IMR-90 (cell line): ENCODE data around the gene INPP4A. TPM values are rescaled to one million over a fixed set of nuclear protein-coding genes. Genes with fewer than 3 reads are reported as not detected.

Experiments used
- ATAC-seq: fragments of 200-7000 bp; cut with Tn5 transposase; 2 replicates; pipeline ENCODE4 v1.9.1; 2020; ENCODE audit warnings: low read depth, mild to moderate bottlenecking, moderate library complexity
- BruUV-seq: library from RNA; stranded (reverse); fragments of 400-500 nt; replicated peaks from 2 replicates; lab custom pipeline; 2021; lab: Mats Ljungman, UMichigan
- CTCF ChIA-PET: fragments of 300-600 bp; formaldehyde crosslinking; extraction: SDS; loops from one replicate; lab custom pipeline; 2021; ENCODE audit warnings: antibody characterized with exemption; lab: Yijun Ruan, JAX
- POLR2A ChIA-PET: fragments of 300-600 bp; sonication (Branson Sonifier 250); formaldehyde crosslinking; loops from one replicate; lab custom pipeline; 2022; ENCODE audit warnings: antibody characterized with exemption; ENCODE audit not compliant: unreplicated experiment; lab: Charles Lee
- DNase-seq: peaks from one replicate; pipeline ENCODE4 v3.0.0; 2013
- H2AFZ ChIP-seq: replicated peaks from 2 replicates; pipeline ENCODE3; 2013; ENCODE audit warnings: low read length, mild to moderate bottlenecking; ENCODE audit not compliant: poor library complexity
- H2AK5ac ChIP-seq: 2 replicates; pipeline ENCODE4 v1.6.1; 2013; ENCODE audit warnings: low read depth, low read length, inconsistent platforms
- H2AK9ac ChIP-seq: replicated peaks from 2 replicates; pipeline ENCODE3; 2013; ENCODE audit warnings: mild to moderate bottlenecking, low read depth, low read length, moderate library complexity; ENCODE audit not compliant: poor library complexity
- H2BK120ac ChIP-seq: 2 replicates; pipeline ENCODE4 v1.6.1; 2013; ENCODE audit warnings: low read depth, low read length, inconsistent platforms
- H2BK15ac ChIP-seq: 3 replicates; pipeline ENCODE4 v1.6.1; 2013; ENCODE audit warnings: low read depth, low read length, inconsistent platforms
- H2BK20ac ChIP-seq: 2 replicates; pipeline ENCODE4 v1.6.1; 2013; ENCODE audit warnings: low read depth, mild to moderate bottlenecking, inconsistent platforms, low read length, moderate library complexity
- H2BK5ac ChIP-seq: 2 replicates; pipeline ENCODE4 v1.6.1; 2013; ENCODE audit warnings: mild to moderate bottlenecking, low read depth, low read length, inconsistent platforms; ENCODE audit not compliant: poor library complexity, severe bottlenecking
- H3K14ac ChIP-seq: replicated peaks from 2 replicates; pipeline ENCODE4 v1.6.1; 2013; ENCODE audit warnings: low read depth, low read length, inconsistent platforms
- H3K18ac ChIP-seq: 2 replicates; pipeline ENCODE4 v1.6.1; 2013; ENCODE audit warnings: low read depth, low read length, control low read depth
- H3K23ac ChIP-seq: 2 replicates; pipeline ENCODE4 v1.6.1; 2013; ENCODE audit warnings: low read depth, low read length, inconsistent platforms
- H3K27ac ChIP-seq: 2 replicates; pipeline ENCODE4 v1.5.1; 2013; ENCODE audit warnings: mild to moderate bottlenecking, control low read depth, low read length; ENCODE audit not compliant: insufficient read depth
- H3K27me3 ChIP-seq: 2 replicates; pipeline ENCODE4 v1.6.1; 2013; ENCODE audit warnings: low read length; ENCODE audit not compliant: control insufficient read depth, insufficient read depth
- H3K36me3 ChIP-seq: 2 replicates; pipeline ENCODE4 v1.6.1; 2013; ENCODE audit warnings: low read length, mixed read lengths; ENCODE audit not compliant: control insufficient read depth, insufficient read depth
- H3K4ac ChIP-seq: 2 replicates; pipeline ENCODE4 v1.6.1; 2013; ENCODE audit warnings: low read depth, low read length, inconsistent platforms
- H3K4me1 ChIP-seq: 2 replicates; pipeline ENCODE4 v1.6.1; 2013; ENCODE audit warnings: low read length, mixed read lengths; ENCODE audit not compliant: control insufficient read depth, insufficient read depth
- H3K4me2 ChIP-seq: 2 replicates; pipeline ENCODE4 v1.6.1; 2013; ENCODE audit warnings: low read depth, mild to moderate bottlenecking, control low read depth, low read length, moderate library complexity
- H3K4me3 ChIP-seq: 2 replicates; pipeline ENCODE4 v1.5.1; 2013; ENCODE audit warnings: low read depth, mild to moderate bottlenecking, control low read depth, low read length, moderate library complexity; ENCODE audit not compliant: insufficient read depth
- H3K56ac ChIP-seq: 2 replicates; pipeline ENCODE4 v1.6.1; 2013; ENCODE audit warnings: low read length, inconsistent platforms; ENCODE audit not compliant: insufficient read depth; ENCODE audit errors: extremely low read depth
- H3K79me1 ChIP-seq, 2 experiments: 2 replicates each; pipeline ENCODE4 v1.6.1; 2013; ENCODE audit warnings: low read length in 2 of 2, inconsistent platforms in 1 of 2, low read depth in 1 of 2
- H3K9ac ChIP-seq: 2 replicates; pipeline ENCODE4 v1.6.1; 2013; ENCODE audit warnings: low read depth, low read length, control low read depth
- H3K9me1 ChIP-seq: 2 replicates; pipeline ENCODE4 v1.6.1; 2013; ENCODE audit warnings: low read length, inconsistent platforms; ENCODE audit not compliant: insufficient read depth
- H3K9me3 ChIP-seq: 2 replicates; pipeline ENCODE4 v1.6.1; 2013; ENCODE audit warnings: low read length; ENCODE audit not compliant: control insufficient read depth, insufficient read depth
- H4K20me1 ChIP-seq: 2 replicates; pipeline ENCODE4 v1.6.1; 2013; ENCODE audit warnings: low read length, inconsistent platforms; ENCODE audit not compliant: insufficient read depth
- H4K5ac ChIP-seq: 2 replicates; pipeline ENCODE4 v1.6.1; 2013; ENCODE audit warnings: mild to moderate bottlenecking, low read depth, low read length, control low read depth
- H4K8ac ChIP-seq, 2 experiments: 2 replicates each; pipeline ENCODE4 v1.6.1; 2013; ENCODE audit warnings: low read depth in 2 of 2, low read length in 2 of 2, control low read depth in 1 of 2, inconsistent platforms in 1 of 2
- H4K91ac ChIP-seq: 2 replicates; pipeline ENCODE4 v1.6.1; 2013; ENCODE audit warnings: low read depth, low read length, inconsistent platforms; ENCODE audit not compliant: insufficient read depth
- CHD1 ChIP-seq: IDR thresholded peaks from 2 replicates; pipeline ENCODE4 v1.6.1; 2012; ENCODE audit warnings: low read depth, low read length, improper control_type of control experiment
- MAFK ChIP-seq: IDR thresholded peaks from 2 replicates; pipeline ENCODE4 v1.6.1; 2012; ENCODE audit warnings: low read depth, low read length, improper control_type of control experiment
- MAZ ChIP-seq: IDR thresholded peaks from 2 replicates; pipeline ENCODE4 v1.6.1; 2012; ENCODE audit warnings: low read depth, mild to moderate bottlenecking, low read length, improper control_type of control experiment, moderate library complexity, borderline replicate concordance
- NFE2L2 ChIP-seq: fragments of 150-350 bp; IDR thresholded peaks from 2 replicates; pipeline ENCODE4 v1.6.1; 2016; ENCODE audit warnings: low read depth, mild to moderate bottlenecking, low read length
- SMC3 ChIP-seq: fragments of 150-350 bp; IDR thresholded peaks from 2 replicates; pipeline ENCODE4 v1.6.1; 2016; ENCODE audit warnings: low read depth, mild to moderate bottlenecking, antibody characterized with exemption, low read length, moderate library complexity
- WGBS, 2 experiments: methylation state at CpG; one replicate each; pipeline versions ENCODE4 v1.1.5 to v1.1.7; 2013; ENCODE audit warnings: missing lambda C conversion rate in 2 of 2; ENCODE audit not compliant: insufficient read length in 1 of 2; ENCODE audit errors: extremely low coverage in 2 of 2; 5-methylcytosine and 5-hydroxymethylcytosine counted together
- dilution Hi-C: fragments of 300-500 bp; cut with HindIII; formaldehyde crosslinking; loops from one replicate; pipeline ENCODE4 v1.14.3; 2018; ENCODE audit warnings: low sequenced_read_pairs; ENCODE audit not compliant: unreplicated experiment
- in situ Hi-C: fragments of 300-500 bp; cut with MboI; formaldehyde crosslinking; loops from 3 replicates; pipeline ENCODE4 v1.14.3; 2019; ENCODE audit warnings: low sequenced_read_pairs, inconsistent platforms, mixed read lengths
- intact Hi-C: fragments of 100-400 bp; cut with micrococcal nuclease; formaldehyde crosslinking; loops from 2 replicates; pipeline ENCODE4 v1.10.0; 2022
- polyA plus RNA-seq, 3 experiments: library from polyadenylated mRNA; depleted of rRNA; stranded (reverse); fragments of >200 nt; gene quantifications; 2 replicates each; pipeline ENCODE4 v1.2.3, GENCODE V29; 2012; ENCODE audit warnings: low replicate concordance in 1 of 3
- total RNA-seq: library from RNA; depleted of rRNA; stranded (reverse); fragments of >200 nt; gene quantifications from 2 replicates; pipeline ENCODE4 v1.2.3, GENCODE V29; 2012
- TF ChIP-seq, protein P1 (sequence below): conservative IDR thresholded peaks from 2 replicates; pipeline ENCODE4 v1.5.1; 2012; ENCODE audit warnings: mild to moderate bottlenecking, low read depth, low read length, improper control_type of control experiment
- TF ChIP-seq, protein P2 (sequence below): fragments of 150-350 bp; IDR thresholded peaks from 2 replicates; pipeline ENCODE4 v1.6.1; 2016; ENCODE audit warnings: low read depth, mild to moderate bottlenecking, low read length, moderate library complexity, borderline replicate concordance

INPP4A gene
- total and polyA plus RNA-seq, 2 of the 4 experiments (the other 2 are of a cell fraction), result 14.5 to 27.1 TPM

DNA sequence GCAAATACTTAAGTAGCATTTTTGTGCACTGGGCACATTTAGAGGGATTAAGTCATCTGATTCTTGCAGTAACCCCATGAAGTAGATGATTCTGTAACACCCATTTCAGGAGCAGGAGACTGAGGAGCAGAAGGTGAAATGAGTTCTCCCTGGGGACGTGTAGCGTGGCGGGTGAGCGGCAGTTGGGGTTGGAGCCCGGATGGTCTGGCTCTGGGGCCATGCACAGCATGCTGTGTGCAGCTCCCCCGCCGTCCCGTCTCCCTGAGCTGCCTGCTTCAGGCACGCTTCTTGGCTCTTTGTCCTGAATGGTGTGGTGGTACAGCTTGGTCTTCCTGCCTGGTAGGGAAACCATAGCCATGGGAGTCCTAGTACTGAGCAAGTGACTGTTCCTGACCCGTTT lies 32.4 kb downstream of the INPP4A start:
- Histone ChIP-seq H4K20me1 (peaks cover 76% of the 10 kb centered on the region), H2AK9ac (no peak overlapping the region), H3K4ac (no peak overlapping the region), H3K27ac (no peak overlapping the region), H2BK15ac (no peak overlapping the region), H3K18ac (no peak overlapping the region), H3K79me1 (peaks cover 25 to 73% of the 10 kb centered on the region in 2 experiments), H2BK20ac (no peak overlapping the region), H4K5ac (no peak overlapping the region), H2AK5ac (no peak overlapping the region), H3K9me3 (no peaks in the 10 kb centered on the region), H3K4me2 (no peak overlapping the region), H3K4me1 (peaks cover 12% of the 10 kb centered on the region), H3K36me3 (no peaks in the 10 kb centered on the region), H3K4me3 (no peak overlapping the region), H2AFZ (no peak overlapping the region), H3K56ac (no peak overlapping the region), H3K27me3 (no peaks in the 10 kb centered on the region), H2BK120ac (no peak overlapping the region), H4K91ac (no peak overlapping the region), H3K14ac (no peak overlapping the region), H3K9me1 (peaks cover 24% of the 10 kb centered on the region), H3K23ac (no peak overlapping the region), H3K9ac (no peak overlapping the region), H2BK5ac (no peak overlapping the region), H4K8ac (no peak overlapping the region)
- TF ChIP-seq, protein P1, sequence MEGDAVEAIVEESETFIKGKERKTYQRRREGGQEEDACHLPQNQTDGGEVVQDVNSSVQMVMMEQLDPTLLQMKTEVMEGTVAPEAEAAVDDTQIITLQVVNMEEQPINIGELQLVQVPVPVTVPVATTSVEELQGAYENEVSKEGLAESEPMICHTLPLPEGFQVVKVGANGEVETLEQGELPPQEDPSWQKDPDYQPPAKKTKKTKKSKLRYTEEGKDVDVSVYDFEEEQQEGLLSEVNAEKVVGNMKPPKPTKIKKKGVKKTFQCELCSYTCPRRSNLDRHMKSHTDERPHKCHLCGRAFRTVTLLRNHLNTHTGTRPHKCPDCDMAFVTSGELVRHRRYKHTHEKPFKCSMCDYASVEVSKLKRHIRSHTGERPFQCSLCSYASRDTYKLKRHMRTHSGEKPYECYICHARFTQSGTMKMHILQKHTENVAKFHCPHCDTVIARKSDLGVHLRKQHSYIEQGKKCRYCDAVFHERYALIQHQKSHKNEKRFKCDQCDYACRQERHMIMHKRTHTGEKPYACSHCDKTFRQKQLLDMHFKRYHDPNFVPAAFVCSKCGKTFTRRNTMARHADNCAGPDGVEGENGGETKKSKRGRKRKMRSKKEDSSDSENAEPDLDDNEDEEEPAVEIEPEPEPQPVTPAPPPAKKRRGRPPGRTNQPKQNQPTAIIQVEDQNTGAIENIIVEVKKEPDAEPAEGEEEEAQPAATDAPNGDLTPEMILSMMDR, result no peak
- TF ChIP-seq MAFK (no peak), NFE2L2 (no peak), CHD1 (no peak), SMC3 (no peak), MAZ (no peak)
- TF ChIP-seq, protein P2, sequence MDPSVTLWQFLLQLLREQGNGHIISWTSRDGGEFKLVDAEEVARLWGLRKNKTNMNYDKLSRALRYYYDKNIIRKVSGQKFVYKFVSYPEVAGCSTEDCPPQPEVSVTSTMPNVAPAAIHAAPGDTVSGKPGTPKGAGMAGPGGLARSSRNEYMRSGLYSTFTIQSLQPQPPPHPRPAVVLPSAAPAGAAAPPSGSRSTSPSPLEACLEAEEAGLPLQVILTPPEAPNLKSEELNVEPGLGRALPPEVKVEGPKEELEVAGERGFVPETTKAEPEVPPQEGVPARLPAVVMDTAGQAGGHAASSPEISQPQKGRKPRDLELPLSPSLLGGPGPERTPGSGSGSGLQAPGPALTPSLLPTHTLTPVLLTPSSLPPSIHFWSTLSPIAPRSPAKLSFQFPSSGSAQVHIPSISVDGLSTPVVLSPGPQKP, result no peak
- DNase-seq (no peak), ATAC-seq (no peak)
- ChIA-PET POLR2A (no interaction called here), CTCF (no interaction called here)
- intact Hi-C loops, result no loop called here
- in situ Hi-C loops, result no loop called here
- dilution Hi-C loops, result no loop called here
- WGBS, 2 experiments, result 80% methylated on average over 1 of the region's 10 CpGs; no CpG with 5 or more reads in 1 of the 2 experiments
- no TSS peak for BruUV-seq
